ENCODE data around the gene DENND2C. TPM values are rescaled to one million over a fixed set of nuclear protein-coding genes. Genes with fewer than 3 reads are reported as not detected.

Gene DENND2C
- total RNA-seq, 1 donor from 2014 or later: 2.6 TPM

- intact Hi-C loops (cut with DNase I): no loop called here
- no peak for DNase-seq
- no peak for ATAC-seq (ENCODE audit: poor library complexity)
Measured at GRCh38 chr1:114688526-114688925, 18.7 kb upstream of the DENND2C start.

- DNase-seq: no peak
- no peak for ATAC-seq (ENCODE audit: poor library complexity)
- intact Hi-C loops (cut with DNase I): no loop called here
Measured at GRCh38 chr1:114685851-114686250, 16.0 kb upstream of the DENND2C start.

GRCh38 chr1:114677691-114678090, 7.8 kb upstream of the DENND2C start:
- DNase-seq (no peak), ATAC-seq (ENCODE audit: poor library complexity) (no peak)
- intact Hi-C loops (cut with DNase I): no loop called here

- intact Hi-C loops (cut with DNase I): no loop called here
- ATAC-seq (ENCODE audit: poor library complexity) (no peak), DNase-seq (no peak)
Measured at GRCh38 chr1:114676115-114676514, 6.3 kb upstream of the DENND2C start.

- no peak for ATAC-seq (ENCODE audit: poor library complexity)
- intact Hi-C loops (cut with DNase I): no loop called here
- no peak for DNase-seq
Measured at GRCh38 chr1:114671939-114672275, 2.1 kb upstream of the DENND2C start.

GRCh38 chr1:114671011-114671938, 1.4 kb upstream of the DENND2C start:
- no peak for DNase-seq
- ATAC-seq (ENCODE audit: poor library complexity): no peak
- intact Hi-C loops (cut with DNase I): no loop called here

GRCh38 chr1:114670083-114671010, 498 bp upstream of the DENND2C start:
- intact Hi-C loops (cut with DNase I): no loop called here
- DNase-seq: peak; percentile 95
- peak; percentile 99 for ATAC-seq (ENCODE audit: poor library complexity)

GRCh38 chr1:114668784-114669561, 876 bp downstream of the DENND2C start:
- intact Hi-C loops (cut with DNase I): no loop called here
- ATAC-seq (ENCODE audit: poor library complexity): no peak

GRCh38 chr1:114668373-114668772, 1.5 kb downstream of the DENND2C start:
- intact Hi-C loops (cut with DNase I): no loop called here
- no peak for ATAC-seq (ENCODE audit: poor library complexity)
- DNase-seq: no peak

More at GRCh38 chr1:114668784-114669561, 876 bp downstream of the DENND2C start:
- no peak for DNase-seq

- intact Hi-C loops (cut with DNase I): no loop called here
- ATAC-seq (ENCODE audit: poor library complexity): no peak
- no peak for DNase-seq
Measured at GRCh38 chr1:114666954-114667353, 2.9 kb downstream of the DENND2C start.

GRCh38 chr1:114660238-114660637, 9.6 kb downstream of the DENND2C start:
- ATAC-seq (ENCODE audit: poor library complexity) (no peak), DNase-seq (no peak)
- intact Hi-C loops (cut with DNase I): no loop called here

GRCh38 chr1:114651893-114652292, 18.0 kb downstream of the DENND2C start:
- intact Hi-C loops (cut with DNase I): no loop called here
- ATAC-seq (ENCODE audit: poor library complexity) (no peak), DNase-seq (no peak)

GRCh38 chr1:114648503-114648902, 21.3 kb downstream of the DENND2C start:
- intact Hi-C loops (cut with DNase I): no loop called here
- ATAC-seq (ENCODE audit: poor library complexity) (no peak), DNase-seq (no peak)

GRCh38 chr1:114641377-114641776, 28.5 kb downstream of the DENND2C start:
- ATAC-seq (ENCODE audit: poor library complexity): no peak
- no peak for DNase-seq

GRCh38 chr1:114638910-114639309, 30.9 kb downstream of the DENND2C start:
- ATAC-seq (ENCODE audit: poor library complexity) (no peak), DNase-seq (no peak)
- intact Hi-C loops (cut with DNase I): no loop called here

More at GRCh38 chr1:114641377-114641776, 28.5 kb downstream of the DENND2C start:
- intact Hi-C loops (cut with DNase I): no loop called here

- no peak for DNase-seq
- intact Hi-C loops (cut with DNase I): no loop called here
- no peak for ATAC-seq (ENCODE audit: poor library complexity)
Measured at GRCh38 chr1:114632427-114632826, 37.4 kb downstream of the DENND2C start.

- ATAC-seq (ENCODE audit: poor library complexity): no peak
- intact Hi-C loops (cut with DNase I): no loop called here
- DNase-seq: no peak
Measured at GRCh38 chr1:114627107-114627506, 42.7 kb downstream of the DENND2C start.

- intact Hi-C loops (cut with DNase I): no loop called here
- no peak for DNase-seq
- ATAC-seq (ENCODE audit: poor library complexity): no peak
Measured at GRCh38 chr1:114623364-114623763, 46.5 kb downstream of the DENND2C start.

GRCh38 chr1:114620419-114620818, 49.4 kb downstream of the DENND2C start:
- DNase-seq (no peak), ATAC-seq (ENCODE audit: poor library complexity) (no peak)
- intact Hi-C loops (cut with DNase I): no loop called here
